HG03045 (cell line): ENCODE results near the gene ANGPTL5.
"Not testable (repeated sequence)": the region's sequence is repeated elsewhere in the genome, so short reads cannot be mapped to it uniquely, and the experiment has no call there.

ENCODE experiments used
- ATAC-seq: cut with Tn5 transposase; IDR thresholded peaks from one replicate; pipeline ENCODE4 v1.9.1; 2021; ENCODE audit warnings: mild to moderate bottlenecking, moderate library complexity; ENCODE audit not compliant: unreplicated experiment

Gene ANGPTL5

GRCh38 chr11:101916422-101916821, at the start of gene ANGPTL5:
TSS of gene ANGPTL5 (minus strand) at chr11:101916522. CDS start at chr11:101907909, 8,613 bp downstream.
- ATAC-seq, result no peak

GRCh38 chr11:101964200-101964599, 47.9 kb upstream of the ANGPTL5 start:
- ATAC-seq, result not testable (repeated sequence)

GRCh38 chr11:101960231-101960630, 43.9 kb upstream of the ANGPTL5 start:
- ATAC-seq, result no peak

- ATAC-seq, result no peak
Observed at GRCh38 chr11:101955701-101956100, 39.4 kb upstream of the ANGPTL5 start.

- ATAC-seq, result no peak
Observed at GRCh38 chr11:101955278-101955677, 39.0 kb upstream of the ANGPTL5 start.

- no peak for ATAC-seq
Observed at GRCh38 chr11:101949680-101950220, 33.4 kb upstream of the ANGPTL5 start.

- no peak for ATAC-seq
Observed at GRCh38 chr11:101945448-101945847, 29.1 kb upstream of the ANGPTL5 start.

GRCh38 chr11:101944923-101945322, 28.6 kb upstream of the ANGPTL5 start:
- ATAC-seq, result no peak

- ATAC-seq, result no peak
Observed at GRCh38 chr11:101940901-101941520, 24.7 kb upstream of the ANGPTL5 start.

GRCh38 chr11:101931692-101932091, 15.4 kb upstream of the ANGPTL5 start:
- no peak for ATAC-seq

- ATAC-seq, result no peak
Observed at GRCh38 chr11:101929294-101929915, 13.1 kb upstream of the ANGPTL5 start.

GRCh38 chr11:101923554-101923953, 7.2 kb upstream of the ANGPTL5 start:
- ATAC-seq, result no peak

- ATAC-seq, result no peak
Observed at GRCh38 chr11:101920992-101921391, 4.7 kb upstream of the ANGPTL5 start.

- no peak for ATAC-seq
Observed at GRCh38 chr11:101917226-101917625, 904 bp upstream of the ANGPTL5 start.

- no peak for ATAC-seq
Observed at GRCh38 chr11:101915791-101916291, 481 bp downstream of the ANGPTL5 start.

GRCh38 chr11:101914738-101915426, 1.4 kb downstream of the ANGPTL5 start, which contains the start of gene CEP126:
TSS of gene CEP126 (plus strand) at chr11:101915010. CDS start at chr11:101915285, 275 bp downstream.
- peak; percentile 100 for ATAC-seq

GRCh38 chr11:101914341-101914737, 2.0 kb downstream of the ANGPTL5 start:
- ATAC-seq, result no peak

GRCh38 chr11:101913656-101914055, 2.7 kb downstream of the ANGPTL5 start:
- ATAC-seq, result no peak

- no peak for ATAC-seq
Observed at GRCh38 chr11:101912823-101913284, 3.5 kb downstream of the ANGPTL5 start.

- ATAC-seq, result no peak
Observed at GRCh38 chr11:101909087-101909486, 7.2 kb downstream of the ANGPTL5 start.

GRCh38 chr11:101907815-101908214, 8.5 kb downstream of the ANGPTL5 start:
- ATAC-seq, result no peak
